NCI-H82 treated with DMSO at 0.1 percent for 48 hours (cell line): ENCODE results near the gene STX5.
"Not testable (repeated sequence)": the region's sequence is repeated elsewhere in the genome, so short reads cannot be mapped to it uniquely, and the experiment has no call there.

ENCODE experiments used
- DNase-seq: peaks from one replicate; lab custom pipeline; 2025; ENCODE audit not compliant: unreplicated experiment; lab: John Stamatoyannopoulos, UW

The STX5 gene

DNA sequence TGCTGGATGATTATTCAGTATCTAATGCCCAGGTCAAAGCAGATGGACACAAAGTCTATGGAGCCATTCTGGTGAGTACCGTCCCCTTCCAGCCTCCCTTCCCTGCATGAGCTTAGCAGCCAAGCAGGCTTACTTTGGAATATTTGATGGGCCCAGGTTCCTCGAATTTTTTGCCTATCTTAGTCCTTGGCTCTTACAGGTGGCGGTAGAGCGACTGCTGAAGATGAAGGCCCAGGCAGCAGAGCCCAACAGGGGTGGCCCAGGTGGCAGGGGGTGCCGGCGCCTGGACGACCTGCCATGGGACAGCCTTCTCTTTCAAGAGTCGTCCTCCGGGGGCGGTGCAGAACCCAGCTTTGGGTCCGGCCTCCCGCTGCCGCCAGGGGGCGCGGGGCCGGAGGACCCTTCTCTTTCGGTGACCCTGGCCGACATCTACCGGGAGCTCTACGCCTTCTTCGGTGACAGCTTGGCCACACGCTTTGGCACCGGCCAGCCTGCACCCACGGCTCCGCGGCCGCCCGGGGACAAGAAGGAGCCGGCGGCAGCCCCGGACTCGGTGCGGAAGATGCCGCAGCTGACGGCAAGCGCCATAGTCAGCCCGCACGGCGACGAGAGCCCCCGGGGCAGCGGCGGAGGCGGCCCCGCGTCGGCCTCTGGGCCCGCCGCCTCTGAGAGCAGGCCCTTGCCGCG is 45.4 kb downstream of the STX5 start:
- DNase-seq, result peak; percentile 53

GRCh38 chr11:62782753-62783152 is 49.1 kb downstream of the STX5 start:
- DNase-seq, result no peak

GRCh38 chr11:62778441-62778840 is 53.4 kb downstream of the STX5 start:
- DNase-seq, result no peak

DNA sequence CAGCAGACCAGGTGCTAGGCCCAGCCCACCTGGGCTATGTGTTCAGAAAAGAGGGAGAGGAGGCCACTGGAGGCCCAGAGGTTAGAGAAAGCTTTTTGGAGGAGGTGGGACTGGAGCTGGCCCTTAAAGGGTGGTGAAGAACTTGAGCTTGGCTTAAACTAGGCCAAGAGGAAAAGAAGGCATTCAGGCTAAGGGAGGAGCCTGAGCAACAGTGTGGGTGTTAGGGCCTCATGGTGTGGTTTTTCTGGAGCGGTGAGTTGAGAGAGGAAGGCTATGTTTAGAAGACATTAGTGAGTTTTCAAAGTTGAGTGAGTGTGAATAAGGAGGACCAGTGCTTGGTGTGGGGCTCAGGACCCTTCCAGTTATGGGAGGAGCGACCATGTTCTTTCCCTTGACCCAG is 54.5 kb downstream of the STX5 start:
- no peak for DNase-seq

GRCh38 chr11:62775646-62776045 is 56.2 kb downstream of the STX5 start:
- no peak for DNase-seq

GRCh38 chr11:62774407-62774806 is 57.4 kb downstream of the STX5 start:
- DNase-seq, result no peak

DNA sequence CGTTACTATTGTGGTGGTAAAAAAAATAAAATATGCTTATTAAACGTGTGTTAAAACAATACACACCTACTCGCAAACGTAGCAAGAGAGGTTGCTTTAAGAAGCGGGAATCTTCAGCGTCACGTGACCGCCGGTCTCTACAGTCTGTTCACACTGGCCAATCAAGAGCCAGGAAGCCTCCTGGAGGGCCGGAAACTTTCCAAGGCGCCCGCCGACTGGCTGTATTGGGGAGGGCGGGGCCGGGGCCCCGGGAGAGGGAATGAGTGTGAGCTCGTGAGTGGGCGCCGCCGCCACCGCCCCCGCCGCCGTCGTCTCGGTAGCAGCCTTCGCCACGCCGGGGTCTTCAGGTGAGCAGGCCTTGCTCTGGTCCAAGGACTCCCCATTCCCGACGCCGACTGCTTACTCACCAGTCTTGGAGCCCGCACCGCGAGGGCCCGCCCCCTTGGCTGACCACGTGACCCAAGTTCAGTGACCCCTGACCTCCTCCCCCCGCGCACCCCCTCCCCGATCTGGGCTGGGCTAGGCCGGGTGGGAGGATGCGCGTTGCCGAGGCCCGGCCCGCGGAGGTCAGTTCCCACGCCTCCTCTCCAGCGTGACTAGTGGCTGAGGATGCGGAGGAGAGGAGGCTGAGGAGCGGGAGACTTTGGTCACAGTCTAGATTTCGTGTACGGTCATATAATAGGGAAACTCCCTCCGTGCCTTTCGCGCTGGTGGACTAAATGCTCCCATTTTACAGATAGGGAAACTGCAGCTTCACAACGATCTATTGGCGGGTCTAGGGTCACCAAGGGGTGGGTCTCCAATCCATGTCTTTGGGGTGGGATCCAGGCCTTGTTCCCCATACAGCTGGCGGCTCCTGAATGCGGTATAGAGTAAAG is 60.5 kb downstream of the STX5 start, which contains the start of gene TAF6L:
TSS of gene TAF6L (plus strand) at position 253 of the 878 bp plus-strand sequence. CDS start 4,388 bp downstream, outside the sequence.
- peak; percentile 88 for DNase-seq

GRCh38 chr11:62770778-62771143 is 61.1 kb downstream of the STX5 start:
- DNase-seq, result no peak

DNA sequence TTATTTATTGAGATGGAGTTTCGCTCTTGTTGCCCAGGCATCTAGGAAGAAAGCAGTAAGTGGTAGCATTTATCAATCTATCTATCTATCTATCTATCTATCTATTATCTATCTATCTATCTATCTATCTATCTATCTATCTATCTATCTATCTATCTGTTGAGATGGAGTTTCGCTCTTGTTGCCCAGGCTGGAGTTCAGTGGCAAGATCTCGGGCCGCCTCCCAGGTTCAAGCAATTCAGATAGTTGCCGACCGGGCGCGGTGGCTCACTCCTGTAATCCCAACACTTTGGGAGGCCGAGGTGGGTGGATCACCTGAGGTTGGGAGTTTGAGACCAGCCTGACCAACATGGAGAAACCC is 71.0 kb downstream of the STX5 start:
- not testable (repeated sequence) for DNase-seq

DNA sequence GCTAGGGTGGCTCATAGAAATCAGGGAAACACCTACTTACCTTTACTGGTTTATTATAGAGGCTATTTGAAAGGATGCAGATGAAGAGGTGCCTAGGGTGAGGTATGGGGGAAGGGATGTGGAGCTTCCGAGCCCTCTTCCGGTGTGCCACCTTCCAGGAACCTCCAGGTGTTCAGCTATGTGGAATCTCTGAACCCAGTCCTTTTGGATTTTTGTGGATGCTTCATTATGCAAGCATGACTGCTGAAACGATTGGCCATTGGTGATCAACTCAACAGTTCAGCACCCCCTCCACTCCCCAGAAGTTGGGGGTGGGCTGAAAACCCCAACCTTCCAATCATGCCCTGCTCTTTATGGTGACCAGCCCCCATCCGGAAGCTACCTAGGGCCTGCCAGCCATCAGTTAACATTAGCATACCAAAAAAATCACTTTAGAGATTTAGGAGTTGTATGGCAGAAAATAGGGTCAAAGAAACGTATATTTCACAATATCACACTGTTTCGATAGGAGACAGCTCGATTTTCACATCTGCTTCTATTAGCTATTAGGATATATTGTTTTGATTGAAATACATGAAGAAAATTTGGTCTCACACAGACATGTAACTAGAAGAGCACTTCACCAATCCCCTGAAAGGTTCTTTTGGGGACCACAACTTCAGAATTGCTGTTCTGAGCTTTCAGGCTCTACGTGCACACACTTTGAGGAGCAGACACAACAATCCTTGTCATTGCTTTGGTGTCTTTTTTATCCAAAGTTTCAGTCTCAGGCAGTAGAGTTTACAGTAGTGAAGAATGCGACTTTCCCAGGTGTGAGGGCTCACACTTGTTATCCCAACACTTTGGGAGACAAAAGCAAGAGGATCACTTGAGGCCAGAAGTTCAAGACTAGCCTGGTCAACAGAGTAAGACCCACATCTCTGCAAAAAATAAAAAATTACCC is 73.7 kb downstream of the STX5 start:
- DNase-seq, result no peak
